Measurements from ENCODE around the gene TNFRSF6B.

Gene TNFRSF6B

DNA sequence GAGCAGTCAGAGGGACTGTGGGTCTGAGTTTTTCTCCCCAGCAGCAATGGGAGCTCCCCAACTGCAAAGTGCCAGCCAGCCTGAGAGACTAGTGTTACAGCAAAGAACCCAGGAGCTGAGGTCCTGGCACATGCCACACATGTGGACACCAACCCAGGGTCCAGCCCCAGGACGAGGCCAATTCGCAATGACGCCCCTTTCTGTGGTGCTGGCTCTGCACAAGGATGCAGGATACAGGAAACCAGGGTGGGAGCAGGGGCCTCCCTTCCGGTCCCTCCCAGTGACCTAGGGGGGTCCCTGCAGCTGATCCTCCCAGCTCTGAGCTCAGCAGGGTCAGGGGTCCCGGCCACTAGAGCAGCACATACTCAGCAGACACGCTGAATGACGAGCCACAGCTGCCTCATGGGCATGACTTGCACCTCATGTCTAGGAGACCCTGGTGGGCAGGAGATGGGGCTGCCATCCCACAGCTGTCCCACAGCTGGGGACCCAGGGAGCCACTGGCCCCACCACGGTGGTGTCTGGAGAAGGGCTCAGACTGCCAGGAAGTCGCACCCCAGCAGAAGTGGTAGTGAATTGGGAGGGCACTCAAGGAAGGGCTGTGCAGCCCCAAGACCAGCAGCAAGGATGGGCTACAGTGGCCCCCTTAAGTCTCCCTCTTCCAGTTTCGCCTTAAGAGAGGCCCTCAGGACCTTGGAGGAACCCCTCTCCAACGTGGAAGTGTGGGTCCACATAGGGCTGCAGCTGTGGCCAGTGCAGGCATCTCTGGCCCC is 7.7 kb downstream of the TNFRSF6B start:
- TF ChIP-seq, protein P1, sequence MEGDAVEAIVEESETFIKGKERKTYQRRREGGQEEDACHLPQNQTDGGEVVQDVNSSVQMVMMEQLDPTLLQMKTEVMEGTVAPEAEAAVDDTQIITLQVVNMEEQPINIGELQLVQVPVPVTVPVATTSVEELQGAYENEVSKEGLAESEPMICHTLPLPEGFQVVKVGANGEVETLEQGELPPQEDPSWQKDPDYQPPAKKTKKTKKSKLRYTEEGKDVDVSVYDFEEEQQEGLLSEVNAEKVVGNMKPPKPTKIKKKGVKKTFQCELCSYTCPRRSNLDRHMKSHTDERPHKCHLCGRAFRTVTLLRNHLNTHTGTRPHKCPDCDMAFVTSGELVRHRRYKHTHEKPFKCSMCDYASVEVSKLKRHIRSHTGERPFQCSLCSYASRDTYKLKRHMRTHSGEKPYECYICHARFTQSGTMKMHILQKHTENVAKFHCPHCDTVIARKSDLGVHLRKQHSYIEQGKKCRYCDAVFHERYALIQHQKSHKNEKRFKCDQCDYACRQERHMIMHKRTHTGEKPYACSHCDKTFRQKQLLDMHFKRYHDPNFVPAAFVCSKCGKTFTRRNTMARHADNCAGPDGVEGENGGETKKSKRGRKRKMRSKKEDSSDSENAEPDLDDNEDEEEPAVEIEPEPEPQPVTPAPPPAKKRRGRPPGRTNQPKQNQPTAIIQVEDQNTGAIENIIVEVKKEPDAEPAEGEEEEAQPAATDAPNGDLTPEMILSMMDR (IDR thresholded peaks at IDR 0.05; ENCODE audit: low read depth, low read length) = no peak
- no peak overlapping the region for H3K4me3 ChIP-seq (ENCODE audit: low read depth, low read length)

DNA sequence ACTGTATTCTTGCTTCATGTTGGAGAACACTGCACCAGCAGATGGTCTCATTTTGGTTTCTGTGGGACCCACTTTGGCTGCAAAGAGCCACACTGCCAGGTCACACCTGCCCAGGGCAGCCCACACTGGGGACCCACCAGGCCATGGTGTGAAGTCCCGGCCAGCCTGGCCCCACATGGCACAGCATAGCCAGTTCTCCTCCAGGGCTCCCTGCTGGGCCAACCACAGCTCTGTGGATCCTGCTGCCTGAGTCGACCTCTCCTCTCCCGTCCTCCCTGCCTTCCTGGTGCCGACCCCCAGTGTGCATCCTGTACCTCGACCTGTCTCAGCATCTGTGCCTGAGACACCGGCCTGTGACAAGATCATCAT is 8.3 kb downstream of the TNFRSF6B start:
- TF ChIP-seq, protein P1 (IDR thresholded peaks at IDR 0.05; ENCODE audit: low read depth, low read length) = no peak
- no peak overlapping the region for H3K4me3 ChIP-seq (ENCODE audit: low read depth, low read length)

DNA sequence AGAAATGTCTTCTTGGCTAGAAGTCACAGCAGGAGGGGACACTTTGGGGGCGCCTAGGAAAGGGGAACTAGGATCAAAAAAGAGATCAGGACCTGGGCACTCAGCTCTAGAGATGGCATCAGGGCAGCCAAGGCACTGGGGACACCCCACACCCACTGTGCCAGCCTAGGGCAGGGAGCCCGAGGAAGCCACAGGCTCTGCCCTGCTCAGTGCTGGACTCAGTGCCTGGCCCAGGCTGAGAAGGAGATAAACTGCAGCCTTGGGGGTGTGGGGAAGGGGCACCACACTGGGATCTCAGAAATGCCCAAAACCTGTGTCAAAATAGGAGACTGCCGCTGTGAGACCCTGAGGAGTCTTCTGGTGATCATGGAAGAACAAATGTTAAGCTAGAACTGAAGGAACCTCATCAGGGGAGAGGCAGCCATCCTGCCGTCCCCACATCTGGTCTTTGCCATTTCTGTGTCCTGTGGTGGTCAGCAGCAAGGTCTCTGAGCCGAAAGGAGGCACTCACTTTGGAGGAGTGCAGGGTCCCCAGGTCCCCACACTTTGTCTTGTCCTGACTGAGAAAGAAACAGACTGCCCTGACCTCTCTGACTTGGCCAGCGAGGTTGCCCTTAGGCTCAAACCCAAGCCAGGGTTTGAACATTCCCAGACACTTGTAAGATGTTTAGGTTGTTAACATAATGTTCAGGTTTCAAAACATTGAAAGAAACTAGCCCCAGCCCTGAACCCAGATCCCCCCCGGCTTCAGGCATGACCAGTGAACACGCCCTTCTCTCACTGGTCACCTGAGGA is 9.0 kb downstream of the TNFRSF6B start:
- H3K4me3 ChIP-seq (ENCODE audit: low read depth, low read length) = no peak overlapping the region
- TF ChIP-seq, protein P1 (IDR thresholded peaks at IDR 0.05; ENCODE audit: low read depth, low read length) = no peak

DNA sequence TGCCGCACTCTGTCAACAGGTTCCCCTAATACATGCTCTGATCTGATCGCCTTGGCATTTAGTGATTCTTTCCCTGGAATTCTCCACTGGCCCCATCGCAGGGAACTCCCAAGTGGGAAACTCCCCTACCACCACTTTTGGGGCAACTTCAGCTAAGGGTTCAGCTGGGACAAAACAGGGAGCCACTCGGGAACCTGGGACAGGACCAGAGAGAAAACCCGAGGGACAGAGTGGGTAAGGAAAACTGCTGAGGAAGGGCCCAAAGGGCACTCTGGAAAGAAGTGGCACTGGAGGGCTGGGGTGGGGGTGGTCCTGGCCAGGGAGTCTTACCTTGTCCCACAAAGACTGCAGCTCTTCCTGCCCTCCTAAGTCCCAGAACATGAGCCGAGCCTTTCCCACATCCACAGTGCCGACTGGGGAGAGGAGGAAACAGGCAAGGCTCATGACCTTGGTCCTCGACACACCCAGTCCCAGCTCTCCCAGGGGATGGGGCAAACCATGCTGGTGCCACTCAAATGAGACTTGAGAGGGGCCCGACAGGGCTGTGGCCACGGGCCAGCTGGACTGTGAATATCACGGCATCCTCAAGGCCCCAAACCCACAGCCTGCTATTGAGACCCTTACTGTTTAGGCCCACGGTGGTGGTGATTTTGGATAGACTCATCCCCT is 9.7 kb downstream of the TNFRSF6B start:
- peak overlapping the region; percentile 87 for H3K4me3 ChIP-seq (ENCODE audit: low read depth, low read length)
- TF ChIP-seq, protein P1 (IDR thresholded peaks at IDR 0.05; ENCODE audit: low read depth, low read length) = no peak

DNA sequence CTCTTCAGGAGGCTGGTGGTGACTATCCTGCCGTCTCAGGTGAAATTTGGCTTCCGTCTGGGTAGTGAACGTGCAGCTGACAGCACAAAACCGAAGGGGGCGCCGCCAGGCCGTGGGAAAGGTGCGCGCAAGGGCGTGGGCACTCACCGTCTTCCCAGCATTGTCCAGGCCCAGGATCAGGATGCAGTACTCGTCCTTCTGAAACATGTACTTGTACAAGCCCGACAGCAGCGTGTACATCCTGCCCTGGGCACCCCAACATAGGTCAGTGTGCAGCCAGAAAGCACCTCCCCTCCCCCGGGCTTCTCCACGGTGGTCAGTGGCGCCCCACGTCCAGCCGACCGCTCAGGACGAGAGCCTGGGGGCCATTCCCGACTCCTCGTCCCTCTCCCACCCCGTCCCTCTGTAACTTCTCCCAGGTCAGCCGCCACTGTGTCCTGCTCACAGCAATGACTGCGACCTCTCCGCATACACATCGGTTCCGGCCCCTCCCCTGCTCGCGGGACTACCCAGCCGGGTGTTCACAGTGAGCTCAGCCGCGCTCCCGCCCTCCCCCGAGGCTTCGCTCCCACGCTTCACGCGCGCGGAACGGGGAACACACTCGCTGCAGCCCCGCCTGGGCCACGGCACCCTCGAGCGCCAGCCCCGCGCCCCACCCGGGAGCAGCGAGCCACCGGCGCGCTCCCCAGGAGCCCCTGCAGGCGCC is 10.6 kb downstream of the TNFRSF6B start:
- peak overlapping the region; percentile 87 for H3K4me3 ChIP-seq (ENCODE audit: low read depth, low read length)
- TF ChIP-seq, protein P1 (IDR thresholded peaks at IDR 0.05; ENCODE audit: low read depth, low read length) = no peak

DNA sequence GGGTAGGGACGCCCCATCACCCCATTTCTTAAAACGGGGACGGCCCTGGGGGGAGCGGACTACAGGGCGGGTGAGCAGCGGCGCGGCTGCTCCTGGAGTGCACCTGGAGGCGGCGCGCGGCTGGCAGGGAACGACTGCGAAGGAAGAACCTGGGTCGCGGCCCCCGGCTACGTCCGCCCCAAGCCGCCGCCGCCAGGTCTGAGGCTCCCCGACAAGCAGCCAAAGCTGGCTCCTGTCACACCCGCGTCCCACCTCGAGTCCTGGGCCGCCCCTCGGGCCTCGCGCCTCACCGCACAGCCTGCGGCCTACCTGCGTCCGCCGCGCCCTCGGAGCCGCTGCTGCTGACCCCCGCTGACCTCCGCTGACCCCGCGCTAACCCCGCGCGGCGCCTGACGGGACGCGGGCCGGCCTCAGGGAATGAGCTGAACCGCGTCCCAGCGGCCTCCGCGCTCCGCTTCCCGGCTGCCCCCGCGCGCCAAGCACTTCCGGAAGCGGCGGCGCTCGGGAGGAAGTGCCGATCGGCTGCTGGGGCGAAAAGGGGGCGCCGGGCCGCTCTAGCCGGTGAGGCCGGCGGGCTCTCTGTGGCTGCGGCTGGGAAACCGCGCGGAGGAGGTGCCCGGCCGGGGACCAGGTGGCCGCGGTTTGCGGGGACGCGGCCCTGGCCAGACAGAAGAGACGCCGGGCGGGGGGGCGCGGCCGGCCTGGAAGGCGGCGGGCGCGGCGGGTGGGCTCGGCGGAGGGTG is 11.3 kb downstream of the TNFRSF6B start, which contains the start of the genes ARFRP1 and ZGPAT:
TSS of gene ARFRP1 (minus strand) at position 419 of the 743 bp plus-strand sequence. CDS start 885 bp downstream, outside the sequence.
TSS of gene ZGPAT (plus strand) at position 482 of the 743 bp plus-strand sequence. CDS start 542 bp downstream, outside the sequence.
- TF ChIP-seq, protein P1 (IDR thresholded peaks at IDR 0.05; ENCODE audit: low read depth, low read length) = no peak
- H3K4me3 ChIP-seq (ENCODE audit: low read depth, low read length) = peak within 1 kb of the TSS; percentile 87
